ENCODE data around the gene UGDH.

Gene UGDH

GRCh38 chr4:39464886-39465501, 62.2 kb downstream of the UGDH start (continued):
- TF ChIP-seq KLF7 (tag by site-specific recombination; IDR thresholded peaks at IDR 0.05; ENCODE audit: borderline replicate concordance), result no peak
- peak; percentile 40; the same call in 1 of the 2 replicates for TF ChIP-seq ZNF366 (tag by site-specific recombination; conservative IDR thresholded peaks at IDR 0.05)
- TF ChIP-seq ZNF16 (tag by site-specific recombination; IDR thresholded peaks at IDR 0.05; ENCODE audit: low read depth), result no peak
- TF ChIP-seq SCRT1 (tag by site-specific recombination; IDR thresholded peaks at IDR 0.05; ENCODE audit: borderline replicate concordance), result no peak
- TF ChIP-seq MYNN (tag by site-specific recombination; IDR thresholded peaks at IDR 0.05; ENCODE audit: borderline replicate concordance), result no peak
- TF ChIP-seq ZNF280C (tag by site-specific recombination; IDR thresholded peaks at IDR 0.05), result no peak
- no peak for TF ChIP-seq ZNF155 (tag by site-specific recombination; IDR thresholded peaks at IDR 0.05)
- no peak for TF ChIP-seq ZNF433 (tag by site-specific recombination; IDR thresholded peaks at IDR 0.05; ENCODE audit: low read depth)
- peak; percentile 20; the same call in 1 of the 2 replicates for TF ChIP-seq ZNF660 (tag by site-specific recombination; IDR thresholded peaks at IDR 0.05)
- TF ChIP-seq ZNF600 (tag by site-specific recombination; IDR thresholded peaks at IDR 0.05), result peak; percentile 23; the same call in 1 of the 2 replicates
- TF ChIP-seq ZNF2 (tag by site-specific recombination; IDR thresholded peaks at IDR 0.05), result 0 out of 2 replicates have a peak, but pooled peaks have one; percentile 27
- TF ChIP-seq ZNF350 (tag by site-specific recombination; IDR thresholded peaks at IDR 0.05), result no peak
- TF ChIP-seq RBAK (tag by site-specific recombination; IDR thresholded peaks at IDR 0.05), result no peak
- peak; percentile 42; the same call in 1 of the 2 replicates for TF ChIP-seq YY2 (tag by site-specific recombination; IDR thresholded peaks at IDR 0.05)
- TF ChIP-seq ZNF335 (tag by site-specific recombination; conservative IDR thresholded peaks at IDR 0.05), result peak; percentile 81
- no peak for TF ChIP-seq OSR2 (tag by site-specific recombination; IDR thresholded peaks at IDR 0.05)
- peak; percentile 98 for TF ChIP-seq ATF2 (tag by site-specific recombination; IDR thresholded peaks at IDR 0.05; ENCODE audit: low read depth)
- 0 out of 2 replicates have a peak, but pooled peaks have one; percentile 19 for TF ChIP-seq KLF8 (tag by site-specific recombination; IDR thresholded peaks at IDR 0.05)
- TF ChIP-seq ZNF585B (tag by site-specific recombination; IDR thresholded peaks at IDR 0.05), result no peak
- TF ChIP-seq ZNF692 (tag by site-specific recombination; IDR thresholded peaks at IDR 0.05), result 0 out of 2 replicates have a peak, but pooled peaks have one; percentile 23
- TF ChIP-seq ZNF623 (tag by site-specific recombination; IDR thresholded peaks at IDR 0.05), result no peak
- no peak for TF ChIP-seq ZNF221 (tag by site-specific recombination; IDR thresholded peaks at IDR 0.05; ENCODE audit: borderline replicate concordance)
- TF ChIP-seq ZNF707 (tag by site-specific recombination; IDR thresholded peaks at IDR 0.05), result no peak
- TF ChIP-seq ZBTB21 (tag by site-specific recombination; IDR thresholded peaks at IDR 0.05), result peak; percentile 85
- TF ChIP-seq PBX3 (CRISPR knock-in tag; IDR thresholded peaks at IDR 0.05), result no peak
- TF ChIP-seq ZBTB17 (tag by site-specific recombination; IDR thresholded peaks at IDR 0.05), result peak; percentile 82
- TF ChIP-seq ZNF266 (tag by site-specific recombination; IDR thresholded peaks at IDR 0.05; ENCODE audit: low read depth), result no peak
- peak; percentile 88 for TF ChIP-seq ZNF629 (tag by site-specific recombination; IDR thresholded peaks at IDR 0.05)
- TF ChIP-seq OVOL3 (tag by site-specific recombination; IDR thresholded peaks at IDR 0.05), result no peak
- no peak for TF ChIP-seq GLI2 (tag by site-specific recombination; IDR thresholded peaks at IDR 0.05; ENCODE audit: borderline replicate concordance, low read depth)
- peak; percentile 36 for TF ChIP-seq ZNF654 (tag by site-specific recombination; IDR thresholded peaks at IDR 0.05; ENCODE audit: low read depth)
- no peak for TF ChIP-seq ZNF626 (tag by site-specific recombination; IDR thresholded peaks at IDR 0.05)
- TF ChIP-seq ZNF214 (tag by site-specific recombination; IDR thresholded peaks at IDR 0.05; ENCODE audit: borderline replicate concordance), result no peak
